ENCODE data around the gene TAX1BP3.

DNA sequence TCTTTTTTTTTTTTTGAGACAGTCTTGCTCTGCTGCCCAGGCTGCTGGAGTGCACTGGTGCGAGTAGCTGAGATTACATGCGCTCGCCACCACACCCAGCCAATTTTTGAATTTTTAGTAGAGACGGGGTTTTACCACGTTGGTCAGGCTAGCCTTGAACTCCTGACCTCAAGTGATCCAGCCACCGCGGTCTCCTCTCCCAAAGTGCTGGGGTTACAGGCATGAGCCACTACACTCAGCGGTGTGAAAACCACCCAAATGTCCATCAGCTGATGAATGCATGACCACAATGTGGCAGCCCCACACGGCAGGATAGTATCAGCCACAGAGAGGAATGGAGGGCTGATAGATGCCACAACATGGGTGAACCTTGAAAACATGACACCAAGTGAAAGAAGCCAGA lies 25.5 kb upstream of the TAX1BP3 start:
- TF ChIP-seq, protein P1, sequence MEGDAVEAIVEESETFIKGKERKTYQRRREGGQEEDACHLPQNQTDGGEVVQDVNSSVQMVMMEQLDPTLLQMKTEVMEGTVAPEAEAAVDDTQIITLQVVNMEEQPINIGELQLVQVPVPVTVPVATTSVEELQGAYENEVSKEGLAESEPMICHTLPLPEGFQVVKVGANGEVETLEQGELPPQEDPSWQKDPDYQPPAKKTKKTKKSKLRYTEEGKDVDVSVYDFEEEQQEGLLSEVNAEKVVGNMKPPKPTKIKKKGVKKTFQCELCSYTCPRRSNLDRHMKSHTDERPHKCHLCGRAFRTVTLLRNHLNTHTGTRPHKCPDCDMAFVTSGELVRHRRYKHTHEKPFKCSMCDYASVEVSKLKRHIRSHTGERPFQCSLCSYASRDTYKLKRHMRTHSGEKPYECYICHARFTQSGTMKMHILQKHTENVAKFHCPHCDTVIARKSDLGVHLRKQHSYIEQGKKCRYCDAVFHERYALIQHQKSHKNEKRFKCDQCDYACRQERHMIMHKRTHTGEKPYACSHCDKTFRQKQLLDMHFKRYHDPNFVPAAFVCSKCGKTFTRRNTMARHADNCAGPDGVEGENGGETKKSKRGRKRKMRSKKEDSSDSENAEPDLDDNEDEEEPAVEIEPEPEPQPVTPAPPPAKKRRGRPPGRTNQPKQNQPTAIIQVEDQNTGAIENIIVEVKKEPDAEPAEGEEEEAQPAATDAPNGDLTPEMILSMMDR (conservative IDR thresholded peaks at IDR 0.05): no peak
- TF ChIP-seq EZH2 (IDR thresholded peaks at IDR 0.05; ENCODE audit: low read depth): no peak

Data from PC-9 (cell line).